Measurements from ENCODE around the gene KCTD17. TPM values are rescaled to one million over a fixed set of nuclear protein-coding genes. Genes with fewer than 3 reads are reported as not detected.

Gene KCTD17
- total RNA-seq, 1 donor from 2014 or later, result 53.7 TPM

GRCh38 chr22:37100589-37101127 lies 49.1 kb downstream of the KCTD17 start:
- Mint-ChIP-seq H3K36me3 (no peaks in the 10 kb centered on the region), H3K9me3 (no peaks in the 10 kb centered on the region), H3K4me3 (no peak overlapping the region), H3K27ac (peak overlapping the region; percentile 16), H3K4me1 (ENCODE audit: unreplicated experiment) (peaks cover 16% of the 10 kb centered on the region), H3K27me3 (peaks cover 49% of the 10 kb centered on the region)
- DNase-seq (ENCODE audit: extremely low spot score, unreplicated experiment), result no peak
- no peak for TF ChIP-seq CTCF (conservative IDR thresholded peaks at IDR 0.05)

- Mint-ChIP-seq H3K36me3 (no peaks in the 10 kb centered on the region), H3K4me1 (ENCODE audit: unreplicated experiment) (peaks cover 16% of the 10 kb centered on the region), H3K27ac (no peak overlapping the region), H3K4me3 (no peak overlapping the region), H3K27me3 (peaks cover 43% of the 10 kb centered on the region), H3K9me3 (no peaks in the 10 kb centered on the region)
- TF ChIP-seq CTCF (conservative IDR thresholded peaks at IDR 0.05), result no peak
- no peak for DNase-seq (ENCODE audit: extremely low spot score, unreplicated experiment)
Measured at GRCh38 chr22:37101311-37102066, 49.9 kb downstream of the KCTD17 start.

- no peaks in the 10 kb centered on the region for H3K9me3 Mint-ChIP-seq
- TF ChIP-seq CTCF (conservative IDR thresholded peaks at IDR 0.05), result no peak
- no peak overlapping the region for H3K4me3 Mint-ChIP-seq
- no peaks in the 10 kb centered on the region for H3K36me3 Mint-ChIP-seq
- H3K27ac Mint-ChIP-seq, result no peak overlapping the region
- H3K27me3 Mint-ChIP-seq, result peaks cover 34% of the 10 kb centered on the region
- no peak for DNase-seq (ENCODE audit: extremely low spot score, unreplicated experiment)
- peaks cover 24% of the 10 kb centered on the region for H3K4me1 Mint-ChIP-seq (ENCODE audit: unreplicated experiment)
Measured at GRCh38 chr22:37103151-37103550, 51.6 kb downstream of the KCTD17 start.

GRCh38 chr22:37103656-37104452 lies 52.3 kb downstream of the KCTD17 start:
- no peak overlapping the region for H3K4me3 Mint-ChIP-seq
- no peaks in the 10 kb centered on the region for H3K9me3 Mint-ChIP-seq
- peaks cover 24% of the 10 kb centered on the region for H3K4me1 Mint-ChIP-seq (ENCODE audit: unreplicated experiment)
- peaks cover 27% of the 10 kb centered on the region for H3K27me3 Mint-ChIP-seq
- no peak for TF ChIP-seq CTCF (conservative IDR thresholded peaks at IDR 0.05)
- no peak overlapping the region for H3K27ac Mint-ChIP-seq
- H3K36me3 Mint-ChIP-seq, result no peaks in the 10 kb centered on the region
- no peak for DNase-seq (ENCODE audit: extremely low spot score, unreplicated experiment)

- Mint-ChIP-seq H3K4me1 (ENCODE audit: unreplicated experiment) (peaks cover 20% of the 10 kb centered on the region), H3K4me3 (no peak overlapping the region), H3K36me3 (no peaks in the 10 kb centered on the region), H3K27me3 (peaks cover 18% of the 10 kb centered on the region), H3K9me3 (no peaks in the 10 kb centered on the region), H3K27ac (no peak overlapping the region)
- DNase-seq (ENCODE audit: extremely low spot score, unreplicated experiment), result no peak
- no peak for TF ChIP-seq CTCF (conservative IDR thresholded peaks at IDR 0.05)
Measured at GRCh38 chr22:37105154-37105553, 53.6 kb downstream of the KCTD17 start.
